Breast epithelium (tissue), 4 donors: ENCODE results near the gene MEIOSIN. TPM values are rescaled to one million over a fixed set of nuclear protein-coding genes. Genes with fewer than 3 reads are reported as not detected.
A peak's percentile ranks its signal among the peaks of the same experiment; 100 is the strongest.

Source experiments
- DNase-seq, 2 donors: peaks; one replicate each; pipeline ENCODE4 v3.0.0-alpha.2; 2019; ENCODE audit warnings: low spot score in 2 of 2
- H3K27ac ChIP-seq, 2 donors: fragments of 200-600 bp; sonication (generic) in 1 of 2; one replicate each; pipeline ENCODE4 v1.5.1; 2016 to 2019; ENCODE audit warnings: mild to moderate bottlenecking in 1 of 2
- H3K27me3 ChIP-seq, 2 donors: fragments of 200-600 bp; sonication (generic) in 1 of 2; one replicate each; pipeline versions ENCODE4 v1.5.1 to v1.6.0; 2017 to 2019; ENCODE audit warnings: control low read depth in 1 of 2, mild to moderate bottlenecking in 1 of 2
- H3K36me3 ChIP-seq: fragments of 200-600 bp; one replicate; pipeline ENCODE4 v1.5.1; 2019
- H3K4me1 ChIP-seq, 2 donors: fragments of 200-600 bp; sonication (generic); one replicate each; pipeline ENCODE4 v1.5.1; 2016 to 2019; ENCODE audit warnings: control low read depth in 1 of 2
- H3K4me3 ChIP-seq, 3 donors: fragments of 200-600 bp; sonication (generic); 1 replicate in 2 of 3; 2 replicates in 1 of 3; pipeline ENCODE4 v1.5.1; 2016 to 2019; ENCODE audit warnings: mild to moderate bottlenecking in 3 of 3, moderate library complexity in 2 of 3
- H3K9me3 ChIP-seq, 2 donors: fragments of 200-600 bp; sonication (generic) in 1 of 2; one replicate each; pipeline ENCODE4 v1.5.1; 2016 to 2019; ENCODE audit warnings: control low read depth in 1 of 2
- POLR2A ChIP-seq: fragments of 450-650 bp; IDR thresholded peaks from one replicate; pipeline ENCODE4 v1.6.1; 2016; ENCODE audit warnings: antibody characterized with exemption, mild to moderate bottlenecking, moderate library complexity
- POLR2AphosphoS5 ChIP-seq, 3 donors: sonication (generic); formaldehyde crosslinking; IDR thresholded peaks; one replicate each; pipeline ENCODE4 v1.6.1; 2017; ENCODE audit warnings: antibody characterized with exemption in 3 of 3
- intact Hi-C: fragments of 100-400 bp; cut with DNase I; formaldehyde crosslinking; loops from one replicate; pipeline ENCODE4 v1.15.1; 2023; ENCODE audit warnings: low total_unique reads
- total RNA-seq, 3 donors: library from RNA; depleted of rRNA; stranded (reverse); fragments of >200 nt; gene quantifications; one replicate each; pipeline ENCODE4 v1.1.0, GENCODE V29; 2016
- TF ChIP-seq, protein P1 (sequence below), 3 donors: fragments of 450-650 bp; IDR thresholded peaks; one replicate each; pipeline ENCODE4 v1.5.1; 2016 to 2017; ENCODE audit warnings: antibody characterized with exemption in 3 of 3, mild to moderate bottlenecking in 3 of 3, moderate library complexity in 3 of 3

The MEIOSIN gene
- total RNA-seq, 3 donors from 2014 or later: not detected

DNA sequence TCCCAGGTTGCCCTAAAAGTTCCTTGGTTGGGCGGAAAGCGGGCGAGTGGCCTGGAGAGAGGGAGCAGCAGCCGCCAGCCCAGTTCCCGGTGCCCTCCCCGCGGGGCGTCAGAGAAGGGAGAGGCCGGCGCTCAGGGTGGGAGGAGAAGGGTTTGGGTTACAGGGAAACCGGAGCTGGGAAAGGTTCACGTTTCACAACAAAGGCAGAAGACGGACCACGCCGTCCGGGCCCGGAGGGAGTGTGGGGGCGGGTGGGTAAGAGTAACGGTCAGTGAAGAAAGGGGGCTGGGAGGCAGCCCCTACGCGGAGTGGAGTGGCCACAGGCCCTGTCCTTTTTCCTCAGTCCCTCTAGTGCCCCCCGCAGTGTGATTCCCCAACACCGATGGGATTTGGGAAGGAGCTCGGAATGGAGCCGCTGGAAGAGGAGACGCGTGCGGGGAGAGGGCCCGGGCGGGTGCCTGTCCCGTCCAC, 34.2 kb downstream of the MEIOSIN start:
- Histone ChIP-seq H3K4me3 (peak overlapping the region; percentile 78 to 94 (median 83)), H3K9me3 (no peaks in the 10 kb centered on the region), H3K27me3 (no peaks in the 10 kb centered on the region), H3K4me1 (peaks cover 6 to 14% of the 10 kb centered on the region in 2 donors), H3K27ac (peak overlapping the region; percentile 90 to 98), H3K36me3 (no peaks in the 10 kb centered on the region)
- TF ChIP-seq POLR2AphosphoS5 (IDR thresholded peaks at IDR 0.05): peak in 2 of 3 donors; percentile 48 to 51
- TF ChIP-seq, protein P1, sequence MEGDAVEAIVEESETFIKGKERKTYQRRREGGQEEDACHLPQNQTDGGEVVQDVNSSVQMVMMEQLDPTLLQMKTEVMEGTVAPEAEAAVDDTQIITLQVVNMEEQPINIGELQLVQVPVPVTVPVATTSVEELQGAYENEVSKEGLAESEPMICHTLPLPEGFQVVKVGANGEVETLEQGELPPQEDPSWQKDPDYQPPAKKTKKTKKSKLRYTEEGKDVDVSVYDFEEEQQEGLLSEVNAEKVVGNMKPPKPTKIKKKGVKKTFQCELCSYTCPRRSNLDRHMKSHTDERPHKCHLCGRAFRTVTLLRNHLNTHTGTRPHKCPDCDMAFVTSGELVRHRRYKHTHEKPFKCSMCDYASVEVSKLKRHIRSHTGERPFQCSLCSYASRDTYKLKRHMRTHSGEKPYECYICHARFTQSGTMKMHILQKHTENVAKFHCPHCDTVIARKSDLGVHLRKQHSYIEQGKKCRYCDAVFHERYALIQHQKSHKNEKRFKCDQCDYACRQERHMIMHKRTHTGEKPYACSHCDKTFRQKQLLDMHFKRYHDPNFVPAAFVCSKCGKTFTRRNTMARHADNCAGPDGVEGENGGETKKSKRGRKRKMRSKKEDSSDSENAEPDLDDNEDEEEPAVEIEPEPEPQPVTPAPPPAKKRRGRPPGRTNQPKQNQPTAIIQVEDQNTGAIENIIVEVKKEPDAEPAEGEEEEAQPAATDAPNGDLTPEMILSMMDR (IDR thresholded peaks at IDR 0.05): no peak
- TF ChIP-seq POLR2A: peak; percentile 59
- intact Hi-C loops: no loop called here
- peak; percentile 83 to 84 for DNase-seq

DNA sequence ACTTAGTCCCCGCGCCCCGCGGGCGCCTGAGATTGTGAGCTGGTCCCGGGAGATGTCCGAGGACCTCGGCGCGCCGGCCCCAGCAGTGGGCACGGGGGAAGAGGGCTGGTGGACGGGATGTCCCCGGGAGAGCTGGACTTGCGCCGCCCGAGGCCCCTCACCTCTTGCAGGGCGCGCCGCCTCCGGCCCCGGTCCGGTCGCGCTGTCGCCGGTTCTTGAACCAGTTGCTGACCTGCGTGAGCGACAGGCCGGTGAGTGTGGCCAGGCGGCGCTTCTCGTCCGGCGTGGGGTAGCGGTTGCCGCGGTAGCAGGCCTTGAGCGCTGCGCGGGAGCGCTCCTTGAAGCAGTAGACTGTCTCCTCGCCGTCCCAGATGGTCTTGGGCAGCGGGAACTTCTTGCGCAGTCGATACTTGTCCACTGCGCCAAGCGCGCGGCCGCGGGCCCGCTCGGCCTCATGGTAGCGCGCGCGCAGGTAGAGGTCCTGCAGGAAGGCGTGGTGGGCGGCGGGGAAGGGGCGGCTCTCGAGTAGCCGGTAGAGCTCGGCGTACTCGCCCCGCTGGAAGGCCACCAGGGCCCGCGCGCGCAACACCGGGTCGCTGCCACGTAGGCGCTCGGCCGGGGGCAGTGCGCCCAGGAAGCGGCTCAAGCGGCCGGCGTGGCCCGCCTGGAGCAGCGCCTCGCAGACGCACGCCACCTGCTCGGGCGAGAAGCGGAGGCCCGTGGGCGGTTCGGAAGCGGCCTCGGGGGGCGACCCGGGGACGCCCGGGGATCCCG, 34.8 kb downstream of the MEIOSIN start:
- H3K27ac ChIP-seq: peak overlapping the region; percentile 90 to 98
- intact Hi-C loops: no loop called here
- TF ChIP-seq, protein P1 (IDR thresholded peaks at IDR 0.05): no peak
- TF ChIP-seq POLR2AphosphoS5 (IDR thresholded peaks at IDR 0.05): peak in 2 of 3 donors; percentile 43 to 50
- no peaks in the 10 kb centered on the region for H3K36me3 ChIP-seq
- H3K4me1 ChIP-seq: peaks cover 6 to 14% of the 10 kb centered on the region in 2 donors
- H3K9me3 ChIP-seq: no peaks in the 10 kb centered on the region
- DNase-seq: peak; percentile 72 to 74
- peak overlapping the region; percentile 78 to 94 (median 83) for H3K4me3 ChIP-seq
- no peaks in the 10 kb centered on the region for H3K27me3 ChIP-seq

DNA sequence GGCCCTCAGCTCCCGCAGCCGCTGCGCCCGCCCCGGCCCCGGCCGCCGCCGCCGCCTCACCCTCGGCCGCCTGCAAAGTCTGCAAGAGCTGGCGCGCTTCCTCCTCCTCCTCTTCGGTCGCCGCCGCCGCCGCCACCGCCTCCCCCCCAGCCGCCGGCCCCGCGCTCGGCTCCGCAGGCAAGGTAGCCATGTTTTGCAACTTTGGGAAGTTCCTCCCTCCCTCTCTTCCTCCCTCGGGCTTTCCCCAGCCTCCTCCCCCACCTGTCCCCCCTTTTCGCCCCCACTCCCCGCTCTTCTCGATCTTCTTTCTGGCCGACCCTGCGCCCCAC, 35.4 kb downstream of the MEIOSIN start:
- DNase-seq: no peak
- Histone ChIP-seq H3K36me3 (no peaks in the 10 kb centered on the region), H3K4me3 (peak overlapping the region; percentile 78 to 94 (median 83)), H3K9me3 (no peaks in the 10 kb centered on the region), H3K27ac (peak overlapping the region; percentile 90 to 98), H3K27me3 (no peaks in the 10 kb centered on the region), H3K4me1 (peaks cover 6 to 14% of the 10 kb centered on the region in 2 donors)
- intact Hi-C loops: no loop called here
- TF ChIP-seq POLR2A: no peak
- no peak for TF ChIP-seq POLR2AphosphoS5 (IDR thresholded peaks at IDR 0.05)
- TF ChIP-seq, protein P1 (IDR thresholded peaks at IDR 0.05): no peak

DNA sequence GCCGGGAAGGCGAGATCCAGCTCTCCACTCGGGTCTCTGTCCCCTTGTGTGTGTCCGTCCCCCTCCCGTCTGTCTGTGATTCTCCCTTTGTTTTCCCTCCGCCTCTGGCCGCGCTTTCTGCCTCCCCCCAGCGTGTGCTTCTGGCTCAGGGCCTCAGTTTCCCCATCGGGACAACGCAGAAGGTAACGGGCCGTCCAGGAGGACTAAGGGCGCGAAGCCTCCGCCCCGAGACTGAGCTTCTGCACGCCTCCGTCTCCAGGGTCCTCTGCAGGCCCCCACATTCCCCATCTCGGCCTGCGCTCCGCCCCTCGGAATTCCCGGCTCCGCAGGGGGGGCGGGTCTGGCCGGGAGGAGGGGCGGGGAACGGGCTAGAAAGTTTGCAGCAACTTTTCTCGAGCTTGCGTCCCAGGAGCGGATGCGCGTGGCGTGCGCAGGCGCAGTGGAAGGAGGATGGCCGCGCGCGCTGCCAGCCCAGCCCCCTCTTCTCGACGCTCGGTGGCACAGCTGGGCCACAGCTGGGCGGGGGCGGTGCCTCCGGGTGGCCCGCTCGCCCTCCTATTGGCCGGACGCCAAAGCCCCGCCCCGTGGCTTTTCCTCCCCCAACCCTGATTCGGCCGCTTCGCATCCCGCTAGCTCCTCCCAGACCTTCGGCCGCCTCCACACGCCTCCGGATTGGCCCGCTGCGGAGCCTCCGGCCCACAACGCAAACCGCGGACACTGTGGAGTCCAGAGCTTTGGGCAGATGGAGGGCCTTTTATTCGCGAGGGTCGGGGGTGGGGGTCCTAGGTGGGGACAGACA, 35.9 kb downstream of the MEIOSIN start, which contains the start of gene SIX5:
TSS of gene SIX5 (minus strand) at position 269 of the 799 bp plus-strand sequence. CDS start 408 bp downstream, outside the sequence.
- Histone ChIP-seq H3K4me3 (peak within 1 kb of the TSS; percentile 78 to 94 (median 83)), H3K27me3 (no peaks in the 10 kb centered on the region), H3K36me3 (no peaks in the 10 kb centered on the region), H3K27ac (peak within 1 kb of the TSS; percentile 90 to 98), H3K9me3 (no peaks in the 10 kb centered on the region), H3K4me1 (peaks cover 6 to 14% of the 10 kb centered on the region in 2 donors)
- TF ChIP-seq POLR2A: peak; percentile 89
- peak; percentile 83 to 91 (median 89) for TF ChIP-seq POLR2AphosphoS5 (IDR thresholded peaks at IDR 0.05)
- TF ChIP-seq, protein P1 (IDR thresholded peaks at IDR 0.05): no peak
- intact Hi-C loops: no loop called here
- DNase-seq: peak; percentile 96 to 99
